ENCODE data around the gene RND1. TPM values are rescaled to one million over a fixed set of nuclear protein-coding genes. Genes with fewer than 3 reads are reported as not detected.

RND1 gene
- total and polyA plus RNA-seq, 2 of the 13 experiments (the other 11 are each of a cell fraction or from before 2014, with no cell fraction given) = 1.8 to 1.9 TPM

GRCh38 chr12:48827513-48828096, 38.1 kb downstream of the RND1 start:
- BruUV-seq (replicated peaks) = no TSS peak
- no peaks in the 10 kb centered on the region for H3K4me1 ChIP-seq (ENCODE audit: insufficient read depth, low read length)
- ATAC-seq = no peak; the same call in 2 of the 3 replicates

More at GRCh38 chr12:48827513-48828096, 38.1 kb downstream of the RND1 start:
- Histone ChIP-seq H4K20me1 (ENCODE audit: insufficient read depth, low read length) (no peaks in the 10 kb centered on the region; the same call in 1 of the 2 replicates), H2AFZ (ENCODE audit: low read length) (no peak overlapping the region), H3K36me3 (replicated peaks in 1 of 2; ENCODE audit: control insufficient read depth in 1 of 2, insufficient read depth in 2 of 2, low read length in 2 of 2) (peaks cover 20 to 33% of the 10 kb centered on the region in 2 experiments), H3K4me3 (replicated peaks in 1 of 3; ENCODE audit: insufficient read depth in 1 of 3, low read depth in 2 of 3, low read length in 3 of 3) (no peak overlapping the region), H3K79me2 (ENCODE audit: insufficient read depth, low read length) (no peaks in the 10 kb centered on the region), H3K27ac (ENCODE audit: extremely low read length, insufficient read depth, low read length) (no peak overlapping the region), H3K9me3 (ENCODE audit: low read length) (no peaks in the 10 kb centered on the region), H3K4me2 (ENCODE audit: low read depth, low read length) (no peak overlapping the region), H3K27me3 (ENCODE audit: control insufficient read depth in 1 of 2, insufficient read depth in 2 of 2, low read length in 2 of 2) (peaks cover 4 to 32% of the 10 kb centered on the region in 2 experiments; a peak in 4 of 5 replicates), H3K9ac (ENCODE audit: insufficient read depth, low read depth, low read length) (no peak overlapping the region)
- 93% methylated on average over 6 of the region's 17 CpGs for WGBS (ENCODE audit: low lambda C conversion rate)
- no peak for FAIRE-seq
- intact Hi-C loops (cut with micrococcal nuclease; ENCODE audit: unreplicated experiment) = no loop called here
- in situ Hi-C loops (cut with HindIII; ENCODE audit: extremely low pct_ligation_motif_present, low pct_unique_long_range_greater_than_20kb) = no loop called here
- POLR2A ChIA-PET = interaction anchor here (0.6 to 1.2 kb wide), 2 partner anchors 12 to 84 kb away, joined by 3 to 4 read pairs; no protein-coding TSS in a partner anchor
- no peak for DNase-seq (ENCODE audit: low spot score)
- CTCF ChIA-PET (ENCODE audit: low intra/inter-chr PET ratio, low total read pairs) = no interaction called here
- TF ChIP-seq ZBTB33 (CRISPR knock-in tag; IDR thresholded peaks at IDR 0.05) = peak; percentile 35; the same call in 1 of the 2 replicates
- peak; percentile 74 for TF ChIP-seq AGO2 (optimal IDR thresholded peaks at IDR 0.05; ENCODE audit: low read depth, low read length)
- TF ChIP-seq ZFP91 (CRISPR knock-in tag; IDR thresholded peaks at IDR 0.05; ENCODE audit: borderline replicate concordance) = no peak
- no peak for TF ChIP-seq NFATC3 (CRISPR knock-in tag; IDR thresholded peaks at IDR 0.05)

Data from HepG2 (cell line).